IPS DF 19.7 (cell line): Measurements from ENCODE around the gene ABHD8.

Experiments used
- DNase-seq: peaks from one replicate; pipeline ENCODE4 v3.0.0-alpha.2; 2013; ENCODE audit warnings: low read depth, low spot score

ABHD8 gene

GRCh38 chr19:17333611-17334413, 30.6 kb upstream of the ABHD8 start:
- DNase-seq, result no peak

DNA sequence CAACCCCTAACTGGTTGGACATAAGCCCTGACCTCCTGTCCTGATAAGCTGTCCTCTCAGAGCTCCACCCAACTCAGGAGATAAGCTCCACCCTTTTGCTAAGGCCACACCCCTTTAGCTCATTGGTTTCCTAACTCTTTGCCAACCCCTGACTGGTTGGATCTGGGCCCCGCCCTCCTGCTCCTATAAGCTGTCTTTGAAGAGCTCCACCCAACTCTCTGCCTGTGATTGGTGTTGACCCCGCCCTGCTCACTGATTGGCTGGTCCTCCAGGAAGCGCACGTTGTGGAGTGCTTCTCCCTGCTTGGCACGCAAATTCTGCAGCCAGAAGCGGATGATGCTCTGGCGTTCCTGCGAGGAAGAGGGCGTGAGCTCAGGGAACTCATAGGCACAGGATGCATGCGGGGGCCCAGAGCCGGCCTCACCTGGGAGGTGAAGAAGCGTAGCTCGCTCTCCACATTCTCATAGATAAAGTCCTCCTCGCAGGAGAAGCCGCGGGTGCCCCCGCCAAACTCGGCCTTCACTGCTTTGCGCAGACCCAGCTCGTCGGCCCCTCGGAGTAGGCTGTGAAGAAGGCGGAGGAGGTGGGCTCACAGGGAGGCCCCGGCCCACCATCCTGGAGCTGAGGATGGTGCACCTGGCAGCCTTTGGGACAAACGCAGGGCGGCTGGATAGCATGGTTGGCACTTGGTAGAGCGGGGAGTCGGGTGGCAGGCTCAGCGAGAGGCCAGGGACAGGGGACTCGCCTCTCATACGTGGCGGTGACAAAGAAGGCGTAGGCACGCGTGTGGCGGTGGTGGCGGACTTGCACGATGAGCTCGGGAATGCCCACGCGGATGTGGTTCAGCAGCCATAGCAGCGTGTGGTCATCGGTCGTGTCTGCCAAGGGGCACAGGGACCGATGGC, 29.7 kb upstream of the ABHD8 start:
- no peak for DNase-seq

GRCh38 chr19:17332360-17332676, 29.1 kb upstream of the ABHD8 start:
- no peak for DNase-seq

GRCh38 chr19:17331045-17331558, 27.9 kb upstream of the ABHD8 start:
- no peak for DNase-seq

DNA sequence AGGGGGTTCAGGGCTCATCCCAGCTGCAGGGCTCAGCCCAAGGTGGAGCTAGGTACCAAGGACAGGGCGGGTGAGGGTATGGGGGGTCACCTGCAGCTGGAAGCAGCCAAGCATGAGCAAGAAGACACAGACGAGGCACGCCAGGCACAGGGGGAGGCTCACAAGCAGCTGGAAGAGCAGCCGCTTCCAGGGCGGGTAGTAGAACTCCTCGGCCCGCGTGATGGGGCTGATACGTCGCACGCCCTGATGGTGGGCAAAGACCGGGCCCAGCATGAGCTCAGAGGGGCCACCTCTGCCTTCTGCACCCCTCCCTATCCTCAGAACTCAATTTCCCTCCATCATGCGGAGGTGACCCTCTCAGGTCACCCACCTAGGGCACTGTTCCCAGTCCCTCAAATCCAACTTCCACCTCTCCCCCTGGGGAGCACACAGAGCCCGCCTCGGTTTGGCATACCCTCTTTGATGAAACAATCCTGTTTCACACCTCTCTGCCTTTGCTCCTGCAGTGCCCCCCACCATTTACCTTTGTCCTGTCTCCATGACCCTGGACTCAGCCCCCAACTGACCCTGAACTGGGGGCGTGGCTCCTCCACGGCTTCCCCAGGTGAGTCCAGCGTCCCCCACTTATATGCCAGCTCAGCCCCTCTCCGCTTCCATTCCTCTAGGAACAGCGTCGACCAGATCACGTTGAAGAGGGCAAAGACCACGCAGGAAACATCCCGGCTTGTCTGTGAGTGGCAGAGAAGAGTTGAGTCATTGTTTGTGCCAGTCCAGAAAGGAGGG, 27.2 kb upstream of the ABHD8 start:
- no peak for DNase-seq

DNA sequence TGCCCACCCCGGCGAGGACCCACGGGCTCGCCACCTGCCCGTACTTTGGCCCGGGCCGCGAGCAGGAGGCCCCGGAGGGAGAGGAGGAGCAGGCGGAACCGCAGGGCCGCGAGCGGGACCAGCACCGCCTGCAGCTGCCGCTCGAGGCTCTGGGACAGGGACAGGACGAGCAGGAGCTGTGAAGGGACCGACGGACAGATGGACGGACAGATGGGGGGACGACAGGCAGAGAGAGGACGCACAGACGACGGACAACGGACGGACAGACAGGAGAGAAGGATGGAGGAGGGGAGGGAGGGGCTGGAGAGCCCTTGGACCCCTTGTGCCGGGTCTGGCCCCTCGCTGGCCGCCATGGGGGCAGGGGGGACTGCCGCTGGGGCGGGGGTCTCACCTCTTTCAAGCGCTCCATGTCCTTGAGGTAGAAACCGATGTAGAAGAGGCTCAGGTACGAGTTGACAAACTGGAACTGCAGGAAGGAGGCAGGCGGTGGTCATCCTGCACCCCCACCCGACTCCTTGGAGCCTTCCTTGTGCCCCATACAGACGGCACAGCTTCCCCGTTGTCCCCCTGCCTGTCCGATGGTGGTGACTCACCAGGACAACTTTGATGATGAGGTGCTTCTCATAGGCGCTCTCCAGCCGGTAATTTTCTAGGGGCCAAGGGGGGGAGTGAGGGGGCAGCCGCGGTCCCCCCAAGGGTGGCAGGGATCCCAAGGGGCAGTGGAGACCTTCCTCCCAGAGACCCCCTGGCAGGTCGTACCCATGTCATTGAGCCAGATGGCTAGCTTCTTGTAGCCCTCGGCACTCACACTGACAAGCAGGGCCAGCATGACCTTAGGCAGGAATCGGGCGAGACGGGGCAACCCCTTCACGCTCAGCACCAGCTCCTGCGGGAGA, 26.4 kb upstream of the ABHD8 start:
- DNase-seq, result no peak

DNA sequence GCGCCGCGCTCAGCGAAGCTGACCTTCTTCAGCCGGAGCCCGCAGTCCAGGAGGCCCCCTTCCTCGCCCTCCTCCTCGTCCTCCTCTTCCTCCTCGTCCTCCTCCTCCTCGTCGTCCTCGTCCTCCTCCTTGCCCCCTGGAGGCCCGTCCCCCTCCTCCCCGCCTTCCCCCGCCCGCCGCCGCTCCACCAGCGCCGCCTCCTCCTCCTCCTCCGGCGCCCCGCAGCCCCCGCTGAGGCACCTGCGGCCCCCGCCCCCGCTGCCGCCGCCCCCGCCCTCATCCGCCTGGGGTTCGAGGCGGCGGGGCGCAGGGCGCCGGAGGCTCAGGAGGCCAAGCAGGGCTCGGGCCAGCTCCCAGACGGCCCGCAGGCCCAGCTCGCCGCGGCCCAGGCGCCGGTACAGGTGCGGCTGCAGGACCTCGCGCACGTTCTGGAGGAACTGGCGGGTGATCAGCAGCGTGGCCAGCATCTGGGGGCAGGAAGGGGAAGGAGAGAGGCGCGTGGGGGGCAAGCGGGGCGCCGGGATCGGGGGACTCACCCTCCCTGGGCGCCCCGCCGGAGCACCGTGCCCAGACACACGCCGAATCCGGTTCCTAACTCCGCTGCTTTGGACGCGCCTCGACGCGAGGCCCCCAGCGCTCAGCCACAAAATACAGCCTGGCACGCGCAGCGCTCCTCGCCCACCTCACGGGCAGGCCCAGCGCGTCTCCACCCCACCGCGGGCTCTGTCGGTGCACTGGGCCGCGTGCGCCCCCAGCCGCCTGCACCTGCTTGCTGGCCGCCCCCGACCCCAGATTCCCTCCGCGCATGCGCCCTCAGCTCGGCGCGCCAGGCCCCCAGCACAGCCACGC, 25.5 kb upstream of the ABHD8 start:
- no peak for DNase-seq

- no peak for DNase-seq
Measured at GRCh38 chr19:17327654-17328516, 24.7 kb upstream of the ABHD8 start.

GRCh38 chr19:17327068-17327653, 23.9 kb upstream of the ABHD8 start:
- no peak for DNase-seq

DNA sequence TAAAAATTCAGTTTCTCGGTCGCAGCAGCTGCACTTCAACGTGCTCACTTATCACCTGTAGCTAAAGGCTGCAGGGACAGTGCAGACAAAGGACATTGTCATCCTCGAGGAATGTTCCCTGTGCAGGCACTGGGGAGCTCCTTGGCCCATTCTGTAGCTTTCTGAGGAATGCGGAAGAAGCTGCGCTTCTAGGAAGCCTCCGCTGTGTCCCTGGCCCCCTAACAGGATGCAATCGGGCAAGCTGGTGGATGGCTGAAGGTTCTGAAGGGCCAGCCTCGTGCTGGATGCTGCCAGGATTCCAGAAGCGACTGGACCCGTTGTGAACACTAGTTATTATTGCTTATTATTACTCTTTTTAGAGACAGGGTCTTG, 23.4 kb upstream of the ABHD8 start:
- DNase-seq, result no peak

- no peak for DNase-seq
Measured at GRCh38 chr19:17325881-17326594, 22.8 kb upstream of the ABHD8 start.

DNA sequence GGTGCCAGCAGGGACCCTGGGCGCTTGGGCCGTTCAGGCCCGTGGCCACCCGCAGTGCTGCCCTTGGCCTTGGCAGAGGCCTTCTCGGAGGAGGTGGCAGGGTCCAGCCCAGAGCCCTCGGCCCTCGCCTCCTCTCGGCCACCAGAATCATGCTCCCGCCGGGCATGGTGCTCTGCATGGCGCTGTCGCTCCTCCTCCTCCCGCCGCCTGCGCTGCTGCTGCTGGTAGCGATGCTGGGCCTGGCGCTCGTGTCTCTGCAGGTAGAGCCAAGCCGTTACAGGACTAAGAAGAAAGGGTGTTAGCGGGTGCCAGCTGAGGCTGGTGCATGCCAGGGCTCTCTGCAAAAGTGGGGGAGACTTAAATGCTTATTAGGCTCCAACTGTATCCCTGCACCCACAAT, 21.9 kb upstream of the ABHD8 start:
- DNase-seq, result no peak

DNA sequence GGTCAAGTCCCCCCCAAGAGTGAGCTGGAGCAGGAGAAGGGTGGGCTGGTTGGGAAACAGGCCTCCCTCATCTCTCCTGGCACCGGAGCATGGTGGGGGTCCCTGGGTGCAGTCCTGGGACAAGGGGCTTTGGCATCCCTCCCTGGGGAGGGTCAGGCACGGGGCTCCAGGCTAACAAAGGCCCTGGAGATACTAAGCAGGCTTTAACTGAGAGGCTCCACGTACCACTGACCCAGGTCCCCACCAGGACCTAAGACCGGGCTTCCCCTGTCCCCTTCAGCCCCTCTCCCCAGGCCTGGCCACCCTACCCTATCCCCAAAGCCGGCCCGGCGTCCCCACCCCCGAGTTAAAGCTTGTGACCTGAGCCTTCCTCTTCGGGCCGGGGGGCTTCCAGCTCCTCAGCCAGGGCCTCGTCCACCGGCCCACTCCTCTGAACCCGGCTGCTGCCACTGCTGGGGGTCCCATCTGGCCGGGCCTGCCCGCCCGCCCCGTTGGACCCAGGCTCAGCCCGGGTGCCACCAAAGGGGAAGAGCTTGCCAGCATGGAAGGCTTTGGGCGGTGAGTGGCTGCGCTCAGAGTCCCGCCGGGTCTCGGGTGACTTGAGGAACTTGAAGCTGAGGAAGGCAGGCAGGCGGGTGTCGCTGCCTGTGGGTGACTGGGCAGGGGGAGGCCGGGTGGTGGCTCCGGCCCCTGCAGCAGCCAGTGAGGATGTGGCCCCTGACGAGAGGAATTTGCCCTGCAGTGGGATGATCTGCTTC, 21.3 kb upstream of the ABHD8 start:
- DNase-seq, result no peak

- no peak for DNase-seq
Measured at GRCh38 chr19:17323964-17324332, 20.7 kb upstream of the ABHD8 start.

GRCh38 chr19:17323300-17323963, 20.2 kb upstream of the ABHD8 start:
- DNase-seq, result no peak

- no peak for DNase-seq
Measured at GRCh38 chr19:17322854-17323253, 19.6 kb upstream of the ABHD8 start.
